ENCODE results near the gene FUS. TPM values are rescaled to one million over a fixed set of nuclear protein-coding genes. Genes with fewer than 3 reads are reported as not detected.

The FUS gene
- total and polyA plus RNA-seq, 2 of the 8 experiments (the other 6 are each of a cell fraction or from before 2014, with no cell fraction given) = 484 to 685 TPM

GRCh38 chr16:31202414-31203375 lies 22.8 kb downstream of the FUS start, which contains the start of gene PYCARD:
TSS of gene PYCARD (minus strand) at chr16:31202760. CDS start at chr16:31202690, 70 bp downstream.
- Histone ChIP-seq H3K4me2 (ENCODE audit: insufficient read depth in 1 of 2, low read depth in 2 of 2, low read length in 2 of 2) (peak within 1 kb of the TSS; percentile 90 to 98), H3K27me3 (replicated peaks in 1 of 4; ENCODE audit: control insufficient read depth in 3 of 4, extremely low read depth in 1 of 4, insufficient read depth in 3 of 4, low read length in 3 of 4) (peaks cover 0 to 6% (median 3%) of the 10 kb centered on the region in 4 experiments; a peak in 3 of 7 replicates), H3K56ac (replicated peaks; ENCODE audit: insufficient read length, low read depth, low read length) (peak within 1 kb of the TSS; percentile 38), H2AK5ac (ENCODE audit: low read depth, low read length) (0 out of 2 replicates have a peak within 1 kb of the TSS, but pooled peaks have one; percentile 53), H2BK20ac (ENCODE audit: low read length) (no peak within 1 kb of the TSS), H3K4ac (replicated peaks; ENCODE audit: insufficient read length, low read depth, low read length) (peak within 1 kb of the TSS; percentile 86), H2BK120ac (replicated peaks; ENCODE audit: low read depth, low read length) (no peak within 1 kb of the TSS), H3K23ac (ENCODE audit: insufficient read length) (no peak within 1 kb of the TSS), H3K18ac (ENCODE audit: extremely low read depth, low read length) (peak within 1 kb of the TSS; percentile 99), H2BK5ac (ENCODE audit: low read depth, low read length) (peak within 1 kb of the TSS; percentile 58), H4K91ac (replicated peaks; ENCODE audit: insufficient read length, low read length) (peak within 1 kb of the TSS; percentile 92), H3K4me3 (ENCODE audit: extremely low read depth in 1 of 4, insufficient read depth in 2 of 4, low read depth in 3 of 4, low read length in 4 of 4) (peak within 1 kb of the TSS; percentile 61 to 74 (median 72)), H4K8ac (ENCODE audit: extremely low read depth, insufficient read depth, low read length) (peak within 1 kb of the TSS; percentile 91), H3K4me1 (replicated peaks in 1 of 4; ENCODE audit: control insufficient read depth in 3 of 4, insufficient read depth in 4 of 4, low read length in 3 of 4) (peaks cover 0 to 7% (median 4%) of the 10 kb centered on the region in 4 experiments; a peak in 5 of 7 replicates), H3K79me1 (ENCODE audit: low read depth, low read length) (peaks cover 6% of the 10 kb centered on the region), H3K9ac (replicated peaks in 1 of 4; ENCODE audit: extremely low read depth in 1 of 4, low read depth in 3 of 4, low read length in 3 of 4) (peak within 1 kb of the TSS; percentile 53 to 78 (median 68)), H3K14ac (ENCODE audit: insufficient read length) (no peak within 1 kb of the TSS), H4K20me1 (replicated peaks in 1 of 2; ENCODE audit: control insufficient read depth in 1 of 2, insufficient read depth in 2 of 2, low read length in 2 of 2) (peaks cover 3 to 7% of the 10 kb centered on the region in 2 experiments), H3K9me3 (ENCODE audit: insufficient read depth in 2 of 2, low read depth in 1 of 2, low read length in 1 of 2) (no peaks in the 10 kb centered on the region), H2BK12ac (ENCODE audit: low read depth, low read length) (peak within 1 kb of the TSS; percentile 77; the same call in 1 of the 2 replicates), H4K5ac (ENCODE audit: insufficient read length, low read depth, low read length) (peak within 1 kb of the TSS; percentile 18), H3K79me2 (ENCODE audit: control insufficient read depth in 1 of 2, insufficient read depth in 2 of 2, low read length in 2 of 2) (no peaks in the 10 kb centered on the region), H3K27ac (ENCODE audit: low read depth, low read length) (no peak within 1 kb of the TSS), H2BK15ac (ENCODE audit: low read length) (peak within 1 kb of the TSS; percentile 81; the same call in 1 of the 2 replicates), H2AFZ (ENCODE audit: low read length) (peak within 1 kb of the TSS; percentile 47; the same call in 1 of the 2 replicates), H3K23me2 (ENCODE audit: low read depth, low read length) (peaks cover 15% of the 10 kb centered on the region; the same call in 1 of the 2 replicates), H3K36me3 (ENCODE audit: control insufficient read depth in 2 of 4, insufficient read depth in 4 of 4, low read length in 3 of 4) (no peaks in the 10 kb centered on the region; a peak in 1 of 8 replicates)
- FAIRE-seq (no peak), DNase-seq (ENCODE audit: low read depth in 1 of 2, low spot score in 2 of 2) (peak in 1 of 2 experiments; percentile 79)
- CTCF ChIA-PET (ENCODE audit: partially characterized antibody) = interaction anchor here (0.7 to 4.1 kb wide), 14 partner anchors 11 to 666 kb away, joined by 3 to 10 read pairs (median 3); partner anchors contain the start of genes PYDC1, TRIM72 and ZNF843
- WGBS, 2 experiments (ENCODE audit: extremely low coverage in 1 of 2, insufficient coverage in 1 of 2, insufficient read length in 1 of 2, insufficient replicate concordance in 2 of 2, low coverage in 1 of 2, low lambda C conversion rate in 2 of 2, missing lambda C conversion rate in 1 of 2) = 26% methylated on average over 44 of the region's 69 CpGs; no CpG with 5 or more reads in 1 of the 2 experiments
- POLR2A ChIA-PET (ENCODE audit: partially characterized antibody) = interaction anchor here (0.7 to 24.0 kb wide), 27 partner anchors 5 to 250 kb away, joined by 3 to 430 read pairs (median 4); partner anchors contain the start of genes FUS, KAT8, PRSS8 and PYCARD
- TF ChIP-seq PHF8 (conservative IDR thresholded peaks at IDR 0.05; ENCODE audit: low read depth, low read length) = peak; percentile 38; the same call in 1 of the 2 replicates
- peak; percentile 35; the same call in 1 of the 2 replicates for TF ChIP-seq MAX (IDR thresholded peaks at IDR 0.05)
- 0 out of 4 replicates have a peak, but pooled peaks of 1 of the 2 experiments have one; percentile 11 for TF ChIP-seq HDAC2 (IDR thresholded peaks at IDR 0.05; ENCODE audit: borderline replicate concordance in 1 of 2, low read depth in 2 of 2, low read length in 2 of 2)
- no peak for TF ChIP-seq NRF1 (IDR thresholded peaks at IDR 0.05; ENCODE audit: low read depth, low read length)
- TF ChIP-seq NANOG (IDR thresholded peaks at IDR 0.05; ENCODE audit: insufficient read depth, low read depth, low read length, poor library complexity, severe bottlenecking) = no peak
- TF ChIP-seq SIN3A (conservative IDR thresholded peaks at IDR 0.05 in 1 of 2, IDR thresholded peaks at IDR 0.05 in 1 of 2; ENCODE audit: low read depth in 1 of 2, low read length in 2 of 2) = 0 out of 4 replicates have a peak, but pooled peaks of 1 of the 2 experiments have one; percentile 14
- TF ChIP-seq KDM1A (IDR thresholded peaks at IDR 0.05; ENCODE audit: borderline replicate concordance, low read length) = peak; percentile 11; the same call in 1 of the 2 replicates
